WTC11 (cell line): ENCODE measurements around the gene HBZ. TPM values are rescaled to one million over a fixed set of nuclear protein-coding genes. Genes with fewer than 3 reads are reported as not detected.

Source experiments
- ATF1 ChIP-seq: sonication (generic); formaldehyde crosslinking; IDR thresholded peaks from 2 replicates; pipeline ENCODE4 v1.8.1; 2023; ENCODE audit warnings: mild to moderate bottlenecking, moderate library complexity, missing genetic modification reagents
- CREM ChIP-seq: sonication (generic); formaldehyde crosslinking; IDR thresholded peaks from 2 replicates; pipeline ENCODE4 v1.8.1; 2022; ENCODE audit warnings: mild to moderate bottlenecking, missing genetic modification reagents, moderate library complexity
- ELF4 ChIP-seq: sonication (generic); formaldehyde crosslinking; IDR thresholded peaks from 2 replicates; pipeline ENCODE4 v1.8.1; 2022; ENCODE audit warnings: low read depth, mild to moderate bottlenecking, moderate library complexity, missing genetic modification reagents
- EMX1 ChIP-seq: fragments of 250-450 bp; sonication (Bioruptor Pico); IDR thresholded peaks from 2 replicates; pipeline ENCODE4 v1.8.0; 2021; ENCODE audit warnings: mild to moderate bottlenecking
- FOXK1 ChIP-seq: sonication (generic); formaldehyde crosslinking; IDR thresholded peaks from 2 replicates; pipeline ENCODE4 v1.8.0; 2022; ENCODE audit warnings: mild to moderate bottlenecking, moderate library complexity, missing genetic modification reagents
- GABPB1 ChIP-seq: sonication (generic); formaldehyde crosslinking; IDR thresholded peaks from 2 replicates; pipeline ENCODE4 v1.8.1; 2023; ENCODE audit warnings: mild to moderate bottlenecking, missing genetic modification reagents
- HMGA2 ChIP-seq: fragments of 250-450 bp; sonication (Bioruptor Pico); IDR thresholded peaks from 2 replicates; pipeline ENCODE4 v1.4.0; 2021; ENCODE audit warnings: mild to moderate bottlenecking, moderate library complexity
- JUN ChIP-seq: sonication (generic); formaldehyde crosslinking; IDR thresholded peaks from 2 replicates; pipeline ENCODE4 v1.8.0; 2023; ENCODE audit warnings: mild to moderate bottlenecking, missing genetic modification reagents
- MXD4 ChIP-seq: fragments of 250-450 bp; sonication (Bioruptor Pico); IDR thresholded peaks from 2 replicates; pipeline ENCODE4 v1.8.0; 2021; ENCODE audit warnings: mild to moderate bottlenecking, moderate library complexity, borderline replicate concordance
- OVOL2 ChIP-seq: fragments of 250-450 bp; sonication (Bioruptor Pico); IDR thresholded peaks from 2 replicates; pipeline ENCODE4 v1.9.0; 2021; ENCODE audit warnings: mild to moderate bottlenecking, borderline replicate concordance
- PRRX2 ChIP-seq: fragments of 250-450 bp; sonication (Bioruptor Pico); IDR thresholded peaks from 2 replicates; pipeline ENCODE4 v1.8.0; 2021; ENCODE audit warnings: mild to moderate bottlenecking
- SOX15 ChIP-seq: fragments of 250-450 bp; sonication (Bioruptor Pico); IDR thresholded peaks from 2 replicates; pipeline ENCODE4 v1.9.0; 2021; ENCODE audit warnings: mild to moderate bottlenecking
- ZBTB21 ChIP-seq: sonication (generic); formaldehyde crosslinking; IDR thresholded peaks from 2 replicates; pipeline ENCODE4 v1.8.1; 2023; ENCODE audit warnings: mild to moderate bottlenecking, missing genetic modification reagents, borderline replicate concordance
- ZNF138 ChIP-seq: sonication (generic); formaldehyde crosslinking; conservative IDR thresholded peaks from 2 replicates; pipeline ENCODE4 v1.8.1; 2022; ENCODE audit warnings: mild to moderate bottlenecking, moderate library complexity, missing genetic modification reagents
- ZNF219 ChIP-seq: sonication (generic); formaldehyde crosslinking; IDR thresholded peaks from 2 replicates; pipeline ENCODE4 v1.8.0; 2023; ENCODE audit warnings: missing genetic modification reagents, mild to moderate bottlenecking, borderline replicate concordance
- ZNF396 ChIP-seq: fragments of 250-450 bp; sonication (Bioruptor Pico); IDR thresholded peaks from 2 replicates; pipeline ENCODE4 v1.8.0; 2021; ENCODE audit warnings: mild to moderate bottlenecking, moderate library complexity, borderline replicate concordance
- total RNA-seq: library from RNA; stranded (reverse); gene quantifications from 3 replicates; pipeline ENCODE4 v1.2.3, GENCODE V29; 2021
- TF ChIP-seq, protein P1 (sequence below): sonication (generic); formaldehyde crosslinking; IDR thresholded peaks from 2 replicates; pipeline ENCODE4 v1.8.0; 2022; ENCODE audit warnings: missing genetic modification reagents
- TF ChIP-seq, protein P2 (sequence below): sonication (generic); formaldehyde crosslinking; IDR thresholded peaks from 2 replicates; pipeline ENCODE4 v1.8.0; 2023; ENCODE audit warnings: missing genetic modification reagents
- TF ChIP-seq, protein P3 (sequence below): fragments of 250-450 bp; sonication (Bioruptor Pico); IDR thresholded peaks from 2 replicates; pipeline ENCODE4 v1.9.0; 2021; ENCODE audit warnings: mild to moderate bottlenecking, borderline replicate concordance
- TF ChIP-seq, protein P4 (sequence below): sonication (generic); formaldehyde crosslinking; IDR thresholded peaks from 2 replicates; pipeline ENCODE4 v1.8.0; 2022; ENCODE audit warnings: mild to moderate bottlenecking, missing genetic modification reagents
- TF ChIP-seq, protein P5 (sequence below): sonication (generic); formaldehyde crosslinking; conservative IDR thresholded peaks from 2 replicates; pipeline ENCODE4 v1.8.1; 2023; ENCODE audit warnings: mild to moderate bottlenecking, low read depth, missing genetic modification reagents, moderate library complexity
- TF ChIP-seq, protein P6 (sequence below): sonication (generic); formaldehyde crosslinking; IDR thresholded peaks from 2 replicates; pipeline ENCODE4 v1.8.1; 2023; ENCODE audit warnings: mild to moderate bottlenecking, missing genetic modification reagents, borderline replicate concordance

Gene HBZ
- total RNA-seq, 1 experiment from 2014 or later, result 0.52 TPM

DNA sequence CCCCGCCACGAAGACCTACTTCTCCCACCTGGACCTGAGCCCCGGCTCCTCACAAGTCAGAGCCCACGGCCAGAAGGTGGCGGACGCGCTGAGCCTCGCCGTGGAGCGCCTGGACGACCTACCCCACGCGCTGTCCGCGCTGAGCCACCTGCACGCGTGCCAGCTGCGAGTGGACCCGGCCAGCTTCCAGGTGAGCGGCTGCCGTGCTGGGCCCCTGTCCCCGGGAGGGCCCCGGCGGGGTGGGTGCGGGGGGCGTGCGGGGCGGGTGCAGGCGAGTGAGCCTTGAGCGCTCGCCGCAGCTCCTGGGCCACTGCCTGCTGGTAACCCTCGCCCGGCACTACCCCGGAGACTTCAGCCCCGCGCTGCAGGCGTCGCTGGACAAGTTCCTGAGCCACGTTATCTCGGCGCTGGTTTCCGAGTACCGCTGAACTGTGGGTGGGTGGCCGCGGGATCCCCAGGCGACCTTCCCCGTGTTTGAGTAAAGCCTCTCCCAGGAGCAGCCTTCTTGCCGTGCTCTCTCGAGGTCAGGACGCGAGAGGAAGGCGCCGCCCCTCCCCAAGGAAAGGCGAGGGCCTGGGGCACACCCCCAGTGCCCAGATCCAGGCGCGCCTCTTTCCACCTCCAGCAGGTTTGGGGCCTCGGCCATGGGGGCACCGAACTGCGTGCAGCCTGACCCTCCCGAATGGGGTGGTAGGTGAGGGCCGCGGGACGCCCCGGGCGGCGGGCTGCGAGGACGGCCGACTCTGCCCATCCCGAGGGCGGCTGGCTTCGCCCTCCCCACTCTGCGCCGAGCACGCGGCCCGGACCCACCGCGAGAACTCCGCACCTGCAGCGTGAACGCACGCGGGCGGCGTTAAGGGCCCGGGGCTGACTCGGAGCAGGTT is 28.5 kb downstream of the HBZ start (continued):
- TF ChIP-seq FOXK1 (CRISPR knock-in tag) (peak; percentile 96), SOX15 (CRISPR knock-in tag) (no peak), OVOL2 (CRISPR knock-in tag) (no peak), ZNF219 (CRISPR knock-in tag) (peak; percentile 79; the same call in 1 of the 2 replicates), ZNF138 (CRISPR knock-in tag) (peak; percentile 96), CREM (CRISPR knock-in tag) (peak; percentile 80), ZBTB21 (CRISPR knock-in tag) (peak; percentile 95), JUN (peak; percentile 92), GABPB1 (CRISPR knock-in tag) (peak; percentile 89), HMGA2 (CRISPR knock-in tag) (no peak), EMX1 (CRISPR knock-in tag) (peak; percentile 88), ATF1 (no peak; the same call in 1 of the 2 replicates), MXD4 (CRISPR knock-in tag) (no peak), ELF4 (peak; percentile 96), PRRX2 (peak; percentile 94), ZNF396 (CRISPR knock-in tag) (no peak)
- TF ChIP-seq, protein P1, sequence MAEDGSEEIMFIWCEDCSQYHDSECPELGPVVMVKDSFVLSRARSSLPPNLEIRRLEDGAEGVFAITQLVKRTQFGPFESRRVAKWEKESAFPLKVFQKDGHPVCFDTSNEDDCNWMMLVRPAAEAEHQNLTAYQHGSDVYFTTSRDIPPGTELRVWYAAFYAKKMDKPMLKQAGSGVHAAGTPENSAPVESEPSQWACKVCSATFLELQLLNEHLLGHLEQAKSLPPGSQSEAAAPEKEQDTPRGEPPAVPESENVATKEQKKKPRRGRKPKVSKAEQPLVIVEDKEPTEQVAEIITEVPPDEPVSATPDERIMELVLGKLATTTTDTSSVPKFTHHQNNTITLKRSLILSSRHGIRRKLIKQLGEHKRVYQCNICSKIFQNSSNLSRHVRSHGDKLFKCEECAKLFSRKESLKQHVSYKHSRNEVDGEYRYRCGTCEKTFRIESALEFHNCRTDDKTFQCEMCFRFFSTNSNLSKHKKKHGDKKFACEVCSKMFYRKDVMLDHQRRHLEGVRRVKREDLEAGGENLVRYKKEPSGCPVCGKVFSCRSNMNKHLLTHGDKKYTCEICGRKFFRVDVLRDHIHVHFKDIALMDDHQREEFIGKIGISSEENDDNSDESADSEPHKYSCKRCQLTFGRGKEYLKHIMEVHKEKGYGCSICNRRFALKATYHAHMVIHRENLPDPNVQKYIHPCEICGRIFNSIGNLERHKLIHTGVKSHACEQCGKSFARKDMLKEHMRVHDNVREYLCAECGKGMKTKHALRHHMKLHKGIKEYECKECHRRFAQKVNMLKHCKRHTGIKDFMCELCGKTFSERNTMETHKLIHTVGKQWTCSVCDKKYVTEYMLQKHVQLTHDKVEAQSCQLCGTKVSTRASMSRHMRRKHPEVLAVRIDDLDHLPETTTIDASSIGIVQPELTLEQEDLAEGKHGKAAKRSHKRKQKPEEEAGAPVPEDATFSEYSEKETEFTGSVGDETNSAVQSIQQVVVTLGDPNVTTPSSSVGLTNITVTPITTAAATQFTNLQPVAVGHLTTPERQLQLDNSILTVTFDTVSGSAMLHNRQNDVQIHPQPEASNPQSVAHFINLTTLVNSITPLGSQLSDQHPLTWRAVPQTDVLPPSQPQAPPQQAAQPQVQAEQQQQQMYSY, result peak; percentile 75
- TF ChIP-seq, protein P2, sequence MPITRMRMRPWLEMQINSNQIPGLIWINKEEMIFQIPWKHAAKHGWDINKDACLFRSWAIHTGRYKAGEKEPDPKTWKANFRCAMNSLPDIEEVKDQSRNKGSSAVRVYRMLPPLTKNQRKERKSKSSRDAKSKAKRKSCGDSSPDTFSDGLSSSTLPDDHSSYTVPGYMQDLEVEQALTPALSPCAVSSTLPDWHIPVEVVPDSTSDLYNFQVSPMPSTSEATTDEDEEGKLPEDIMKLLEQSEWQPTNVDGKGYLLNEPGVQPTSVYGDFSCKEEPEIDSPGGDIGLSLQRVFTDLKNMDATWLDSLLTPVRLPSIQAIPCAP (CRISPR knock-in tag), result peak; percentile 97
- TF ChIP-seq, protein P3, sequence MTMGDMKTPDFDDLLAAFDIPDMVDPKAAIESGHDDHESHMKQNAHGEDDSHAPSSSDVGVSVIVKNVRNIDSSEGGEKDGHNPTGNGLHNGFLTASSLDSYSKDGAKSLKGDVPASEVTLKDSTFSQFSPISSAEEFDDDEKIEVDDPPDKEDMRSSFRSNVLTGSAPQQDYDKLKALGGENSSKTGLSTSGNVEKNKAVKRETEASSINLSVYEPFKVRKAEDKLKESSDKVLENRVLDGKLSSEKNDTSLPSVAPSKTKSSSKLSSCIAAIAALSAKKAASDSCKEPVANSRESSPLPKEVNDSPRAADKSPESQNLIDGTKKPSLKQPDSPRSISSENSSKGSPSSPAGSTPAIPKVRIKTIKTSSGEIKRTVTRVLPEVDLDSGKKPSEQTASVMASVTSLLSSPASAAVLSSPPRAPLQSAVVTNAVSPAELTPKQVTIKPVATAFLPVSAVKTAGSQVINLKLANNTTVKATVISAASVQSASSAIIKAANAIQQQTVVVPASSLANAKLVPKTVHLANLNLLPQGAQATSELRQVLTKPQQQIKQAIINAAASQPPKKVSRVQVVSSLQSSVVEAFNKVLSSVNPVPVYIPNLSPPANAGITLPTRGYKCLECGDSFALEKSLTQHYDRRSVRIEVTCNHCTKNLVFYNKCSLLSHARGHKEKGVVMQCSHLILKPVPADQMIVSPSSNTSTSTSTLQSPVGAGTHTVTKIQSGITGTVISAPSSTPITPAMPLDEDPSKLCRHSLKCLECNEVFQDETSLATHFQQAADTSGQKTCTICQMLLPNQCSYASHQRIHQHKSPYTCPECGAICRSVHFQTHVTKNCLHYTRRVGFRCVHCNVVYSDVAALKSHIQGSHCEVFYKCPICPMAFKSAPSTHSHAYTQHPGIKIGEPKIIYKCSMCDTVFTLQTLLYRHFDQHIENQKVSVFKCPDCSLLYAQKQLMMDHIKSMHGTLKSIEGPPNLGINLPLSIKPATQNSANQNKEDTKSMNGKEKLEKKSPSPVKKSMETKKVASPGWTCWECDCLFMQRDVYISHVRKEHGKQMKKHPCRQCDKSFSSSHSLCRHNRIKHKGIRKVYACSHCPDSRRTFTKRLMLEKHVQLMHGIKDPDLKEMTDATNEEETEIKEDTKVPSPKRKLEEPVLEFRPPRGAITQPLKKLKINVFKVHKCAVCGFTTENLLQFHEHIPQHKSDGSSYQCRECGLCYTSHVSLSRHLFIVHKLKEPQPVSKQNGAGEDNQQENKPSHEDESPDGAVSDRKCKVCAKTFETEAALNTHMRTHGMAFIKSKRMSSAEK (CRISPR knock-in tag), result no peak
- TF ChIP-seq, protein P4, sequence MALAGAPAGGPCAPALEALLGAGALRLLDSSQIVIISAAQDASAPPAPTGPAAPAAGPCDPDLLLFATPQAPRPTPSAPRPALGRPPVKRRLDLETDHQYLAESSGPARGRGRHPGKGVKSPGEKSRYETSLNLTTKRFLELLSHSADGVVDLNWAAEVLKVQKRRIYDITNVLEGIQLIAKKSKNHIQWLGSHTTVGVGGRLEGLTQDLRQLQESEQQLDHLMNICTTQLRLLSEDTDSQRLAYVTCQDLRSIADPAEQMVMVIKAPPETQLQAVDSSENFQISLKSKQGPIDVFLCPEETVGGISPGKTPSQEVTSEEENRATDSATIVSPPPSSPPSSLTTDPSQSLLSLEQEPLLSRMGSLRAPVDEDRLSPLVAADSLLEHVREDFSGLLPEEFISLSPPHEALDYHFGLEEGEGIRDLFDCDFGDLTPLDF (CRISPR knock-in tag), result peak; percentile 88
- TF ChIP-seq, protein P5, sequence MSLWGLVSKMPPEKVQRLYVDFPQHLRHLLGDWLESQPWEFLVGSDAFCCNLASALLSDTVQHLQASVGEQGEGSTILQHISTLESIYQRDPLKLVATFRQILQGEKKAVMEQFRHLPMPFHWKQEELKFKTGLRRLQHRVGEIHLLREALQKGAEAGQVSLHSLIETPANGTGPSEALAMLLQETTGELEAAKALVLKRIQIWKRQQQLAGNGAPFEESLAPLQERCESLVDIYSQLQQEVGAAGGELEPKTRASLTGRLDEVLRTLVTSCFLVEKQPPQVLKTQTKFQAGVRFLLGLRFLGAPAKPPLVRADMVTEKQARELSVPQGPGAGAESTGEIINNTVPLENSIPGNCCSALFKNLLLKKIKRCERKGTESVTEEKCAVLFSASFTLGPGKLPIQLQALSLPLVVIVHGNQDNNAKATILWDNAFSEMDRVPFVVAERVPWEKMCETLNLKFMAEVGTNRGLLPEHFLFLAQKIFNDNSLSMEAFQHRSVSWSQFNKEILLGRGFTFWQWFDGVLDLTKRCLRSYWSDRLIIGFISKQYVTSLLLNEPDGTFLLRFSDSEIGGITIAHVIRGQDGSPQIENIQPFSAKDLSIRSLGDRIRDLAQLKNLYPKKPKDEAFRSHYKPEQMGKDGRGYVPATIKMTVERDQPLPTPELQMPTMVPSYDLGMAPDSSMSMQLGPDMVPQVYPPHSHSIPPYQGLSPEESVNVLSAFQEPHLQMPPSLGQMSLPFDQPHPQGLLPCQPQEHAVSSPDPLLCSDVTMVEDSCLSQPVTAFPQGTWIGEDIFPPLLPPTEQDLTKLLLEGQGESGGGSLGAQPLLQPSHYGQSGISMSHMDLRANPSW (CRISPR knock-in tag), result no peak
- TF ChIP-seq, protein P6, sequence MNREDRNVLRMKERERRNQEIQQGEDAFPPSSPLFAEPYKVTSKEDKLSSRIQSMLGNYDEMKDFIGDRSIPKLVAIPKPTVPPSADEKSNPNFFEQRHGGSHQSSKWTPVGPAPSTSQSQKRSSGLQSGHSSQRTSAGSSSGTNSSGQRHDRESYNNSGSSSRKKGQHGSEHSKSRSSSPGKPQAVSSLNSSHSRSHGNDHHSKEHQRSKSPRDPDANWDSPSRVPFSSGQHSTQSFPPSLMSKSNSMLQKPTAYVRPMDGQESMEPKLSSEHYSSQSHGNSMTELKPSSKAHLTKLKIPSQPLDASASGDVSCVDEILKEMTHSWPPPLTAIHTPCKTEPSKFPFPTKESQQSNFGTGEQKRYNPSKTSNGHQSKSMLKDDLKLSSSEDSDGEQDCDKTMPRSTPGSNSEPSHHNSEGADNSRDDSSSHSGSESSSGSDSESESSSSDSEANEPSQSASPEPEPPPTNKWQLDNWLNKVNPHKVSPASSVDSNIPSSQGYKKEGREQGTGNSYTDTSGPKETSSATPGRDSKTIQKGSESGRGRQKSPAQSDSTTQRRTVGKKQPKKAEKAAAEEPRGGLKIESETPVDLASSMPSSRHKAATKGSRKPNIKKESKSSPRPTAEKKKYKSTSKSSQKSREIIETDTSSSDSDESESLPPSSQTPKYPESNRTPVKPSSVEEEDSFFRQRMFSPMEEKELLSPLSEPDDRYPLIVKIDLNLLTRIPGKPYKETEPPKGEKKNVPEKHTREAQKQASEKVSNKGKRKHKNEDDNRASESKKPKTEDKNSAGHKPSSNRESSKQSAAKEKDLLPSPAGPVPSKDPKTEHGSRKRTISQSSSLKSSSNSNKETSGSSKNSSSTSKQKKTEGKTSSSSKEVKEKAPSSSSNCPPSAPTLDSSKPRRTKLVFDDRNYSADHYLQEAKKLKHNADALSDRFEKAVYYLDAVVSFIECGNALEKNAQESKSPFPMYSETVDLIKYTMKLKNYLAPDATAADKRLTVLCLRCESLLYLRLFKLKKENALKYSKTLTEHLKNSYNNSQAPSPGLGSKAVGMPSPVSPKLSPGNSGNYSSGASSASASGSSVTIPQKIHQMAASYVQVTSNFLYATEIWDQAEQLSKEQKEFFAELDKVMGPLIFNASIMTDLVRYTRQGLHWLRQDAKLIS (CRISPR knock-in tag), result peak; percentile 92; the same call in 1 of the 2 replicates
